GM12878 (cell line): ENCODE results near the gene CUEDC1. TPM values are rescaled to one million over a fixed set of nuclear protein-coding genes. Genes with fewer than 3 reads are reported as not detected.

Experiments
- ATAC-seq: fragments of 200-7000 bp; cut with Tn5 transposase; 3 replicates; pipeline ENCODE4 v1.9.1; 2020; ENCODE audit warnings: mild to moderate bottlenecking, moderate library complexity
- BruUV-seq: library from RNA; stranded (reverse); fragments of 400-500 nt; replicated peaks from 2 replicates; lab custom pipeline; 2021; lab: Mats Ljungman, UMichigan
- CTCF ChIA-PET: fragments of 300-600 bp; sonication (Branson Sonifier 250); formaldehyde crosslinking; extraction: SDS; loops from one replicate; lab custom pipeline; 2021; ENCODE audit warnings: inconsistent platforms; lab: Yijun Ruan, JAX
- POLR2A ChIA-PET: fragments of 350-600 bp; formaldehyde crosslinking; extraction: SDS; loops from one replicate; lab custom pipeline; 2021; ENCODE audit warnings: inconsistent platforms; lab: Charles Lee
- RAD21 ChIA-PET: fragments of 300-600 bp; sonication (Branson Sonifier 250); formaldehyde crosslinking; loops from one replicate; lab custom pipeline; 2023; ENCODE audit warnings: antibody characterized with exemption; ENCODE audit not compliant: unreplicated experiment; lab: Charles Lee
- SMC1A ChIA-PET: fragments of 300-600 bp; sonication (Branson Sonifier 250); formaldehyde crosslinking; loops from one replicate; lab custom pipeline; 2023; ENCODE audit not compliant: unreplicated experiment, uncharacterized antibody; lab: Charles Lee
- DNase-seq: peaks from one replicate; pipeline ENCODE4 v3.0.0-alpha.2; 2011; ENCODE audit warnings: low read depth, low spot score
- FAIRE-seq: peaks from 3 replicates; lab custom pipeline; 2011; peaks lifted over from hg19 to GRCh38; lab: Jason Lieb, UNC
- H2AFZ ChIP-seq: 2 replicates; pipeline ENCODE4 v1.6.0; 2011; ENCODE audit warnings: low read depth, low read length, control low read depth; ENCODE audit not compliant: control insufficient read depth
- H3K27ac ChIP-seq: 2 replicates; pipeline ENCODE4 v1.5.1; 2011; ENCODE audit warnings: control low read depth; ENCODE audit not compliant: control insufficient read depth, insufficient read depth
- H3K27me3 ChIP-seq, 2 experiments: replicated peaks in 1 of 2; 2 replicates each; pipeline versions ENCODE4 v1.6.0 to v1.6.1; 2011; ENCODE audit warnings: low read length in 1 of 2; ENCODE audit not compliant: control insufficient read depth in 2 of 2, insufficient read depth in 2 of 2
- H3K36me3 ChIP-seq, 2 experiments: 2 replicates each; pipeline ENCODE4 v1.5.1; 2011; ENCODE audit warnings: low read length in 1 of 2; ENCODE audit not compliant: control insufficient read depth in 2 of 2, insufficient read depth in 2 of 2
- H3K4me1 ChIP-seq: 2 replicates; pipeline ENCODE4 v1.6.1; 2011; ENCODE audit warnings: mild to moderate bottlenecking, low read length, moderate library complexity, mixed read lengths; ENCODE audit not compliant: control insufficient read depth, insufficient read depth
- H3K4me2 ChIP-seq: 2 replicates; pipeline ENCODE4 v1.6.0; 2011; ENCODE audit warnings: control low read depth; ENCODE audit not compliant: control insufficient read depth, insufficient read depth
- H3K4me3 ChIP-seq: fragments of 200-600 bp; sonication (generic); 2 replicates; pipeline ENCODE4 v1.5.1; 2016
- H3K79me2 ChIP-seq: 2 replicates; pipeline ENCODE4 v1.6.0; 2011; ENCODE audit warnings: low read length; ENCODE audit not compliant: control insufficient read depth, insufficient read depth
- H3K9ac ChIP-seq: 2 replicates; pipeline ENCODE4 v1.8.0; 2011; ENCODE audit warnings: low read length, control low read depth, mixed read lengths; ENCODE audit not compliant: control insufficient read depth, insufficient read depth
- H3K9me3 ChIP-seq: replicated peaks from 3 replicates; pipeline ENCODE4 v1.5.1; 2011; ENCODE audit warnings: mild to moderate bottlenecking, low read length; ENCODE audit not compliant: control insufficient read depth, insufficient read depth
- H4K20me1 ChIP-seq: 2 replicates; pipeline ENCODE4 v1.6.0; 2011; ENCODE audit not compliant: control insufficient read depth, insufficient read depth
- ATF3 ChIP-seq: IDR thresholded peaks from 2 replicates; pipeline ENCODE4 v1.6.1; 2011; ENCODE audit warnings: low read depth, mild to moderate bottlenecking, low read length, moderate library complexity, borderline replicate concordance; ENCODE audit errors: extremely low read depth
- ATF7 ChIP-seq: fragments of 450-650 bp; IDR thresholded peaks from 2 replicates; pipeline ENCODE4 v1.6.1; 2016; ENCODE audit warnings: low read depth, mild to moderate bottlenecking
- BHLHE40 ChIP-seq, 2 experiments: fragments of 450-650 bp in 1 of 2; IDR thresholded peaks; 2 replicates each; pipeline ENCODE4 v1.6.1; 2011 to 2017; ENCODE audit warnings: low read depth in 2 of 2, borderline replicate concordance in 1 of 2, improper control_type of control experiment in 1 of 2, low read length in 1 of 2, mild to moderate bottlenecking in 1 of 2
- CREM ChIP-seq: IDR thresholded peaks from 2 replicates; pipeline ENCODE4 v1.6.1; 2014; ENCODE audit warnings: antibody characterized with exemption, low read depth
- MAX ChIP-seq: IDR thresholded peaks from 2 replicates; pipeline ENCODE4 v1.6.1; 2012; ENCODE audit warnings: low read depth, low read length, improper control_type of control experiment
- MEF2A ChIP-seq: IDR thresholded peaks from 2 replicates; pipeline ENCODE4 v1.6.1; 2011; ENCODE audit warnings: low read depth, mild to moderate bottlenecking, low read length, moderate library complexity; ENCODE audit not compliant: insufficient read depth
- MYC ChIP-seq: IDR thresholded peaks from 2 replicates; pipeline ENCODE4 v1.6.1; 2011; ENCODE audit warnings: mild to moderate bottlenecking, low read length, moderate library complexity, inconsistent platforms; ENCODE audit not compliant: insufficient read depth, insufficient replicate concordance, insufficient read length, severe bottlenecking
- POLR2AphosphoS5 ChIP-seq: IDR thresholded peaks from 2 replicates; pipeline ENCODE4 v1.6.1; 2011; ENCODE audit warnings: mild to moderate bottlenecking, low read length, inconsistent platforms
- RB1 ChIP-seq: fragments of 450-650 bp; formaldehyde crosslinking; IDR thresholded peaks from 2 replicates; pipeline ENCODE4 v1.6.1; 2017; ENCODE audit warnings: mild to moderate bottlenecking, borderline replicate concordance
- RELA ChIP-seq: fragments of 450-650 bp; IDR thresholded peaks from 2 replicates; pipeline ENCODE4 v1.8.0; 2014; ENCODE audit warnings: borderline replicate concordance; ENCODE audit not compliant: partially characterized antibody
- SMARCA5 ChIP-seq: fragments of 450-650 bp; IDR thresholded peaks from 2 replicates; pipeline ENCODE4 v1.6.1; 2017; ENCODE audit warnings: mild to moderate bottlenecking
- SPI1 ChIP-seq: IDR thresholded peaks from 2 replicates; pipeline ENCODE4 v1.6.1; 2011; ENCODE audit warnings: low read depth, mild to moderate bottlenecking, low read length, moderate library complexity, borderline replicate concordance; ENCODE audit not compliant: insufficient read depth
- SRF ChIP-seq, 2 experiments: IDR thresholded peaks; 2 replicates each; pipeline ENCODE4 v1.6.1; 2011; ENCODE audit warnings: low read depth in 2 of 2, low read length in 2 of 2, mild to moderate bottlenecking in 1 of 2, moderate library complexity in 1 of 2
- TCF3 ChIP-seq: IDR thresholded peaks from 2 replicates; pipeline ENCODE4 v1.6.1; 2012; ENCODE audit warnings: low read depth, mild to moderate bottlenecking, low read length, borderline replicate concordance; ENCODE audit not compliant: insufficient read depth
- YY1 ChIP-seq: IDR thresholded peaks from 2 replicates; pipeline ENCODE4 v1.6.1; 2011; ENCODE audit warnings: low read depth, mild to moderate bottlenecking, low read length
- WGBS: methylation state at CpG from one replicate; pipeline ENCODE4 v1.1.6; 2016; ENCODE audit warnings: low lambda C conversion rate; ENCODE audit not compliant: insufficient replicate concordance, insufficient coverage; ENCODE audit errors: missing lambda C conversion rate; 5-methylcytosine and 5-hydroxymethylcytosine counted together
- in situ Hi-C: fragments of 300-500 bp; cut with MboI; formaldehyde crosslinking; loops from 9 replicates; pipeline ENCODE4 v1.14.3; 2018; ENCODE audit warnings: mixed read lengths
- intact Hi-C: fragments of 100-400 bp; cut with micrococcal nuclease; formaldehyde crosslinking; loops from one replicate; pipeline ENCODE4 v1.14.2; 2022; ENCODE audit not compliant: unreplicated experiment
- polyA plus RNA-seq, 11 experiments: library from polyadenylated mRNA; depleted of rRNA in 4 of 11; unstranded in 6 of 11; stranded (reverse) in 5 of 11; fragments of >200 nt; fragmentation: Nextera tagmentation in 4 of 11; fragmentation: Illumina TruSeq in 1 of 11; extraction: Ambion mirVana in 4 of 11; extraction: Trizol in 1 of 11; gene quantifications; 1 replicate in 1 of 11; 2 replicates in 10 of 11; pipeline versions ENCODE4 v1.2.1 to v1.2.3, GENCODE V29; 2011 to 2016; ENCODE audit warnings: inconsistent platforms in 2 of 11, missing spikeins in 2 of 11, low read depth in 1 of 11
- total RNA-seq, 4 experiments: library from RNA; depleted of rRNA in 3 of 4; stranded (reverse); fragments of >200 nt in 3 of 4; fragmentation: Illumina TruSeq in 1 of 4; extraction: Trizol in 1 of 4; gene quantifications; 2 replicates each; pipeline versions ENCODE4 v1.2.1 to v1.2.3, GENCODE V29; 2013 to 2021
- TF ChIP-seq, protein P1 (sequence below): fragments of 150-350 bp; IDR thresholded peaks from 2 replicates; pipeline ENCODE4 v1.6.1; 2014; ENCODE audit warnings: mild to moderate bottlenecking, low read depth, low read length
- TF ChIP-seq, protein P2 (sequence below): IDR thresholded peaks from 2 replicates; pipeline ENCODE4 v1.6.1; 2011; ENCODE audit warnings: borderline replicate concordance, low read depth, mild to moderate bottlenecking, moderate library complexity, mixed read lengths, low read length; ENCODE audit not compliant: insufficient read depth; ENCODE audit errors: extremely low read length

The CUEDC1 gene
- total and polyA plus RNA-seq, 10 of the 15 experiments (the other 5 are each of a cell fraction or from before 2014, with no cell fraction given) = 0.24 to 7.4 (median 1.8) TPM

DNA sequence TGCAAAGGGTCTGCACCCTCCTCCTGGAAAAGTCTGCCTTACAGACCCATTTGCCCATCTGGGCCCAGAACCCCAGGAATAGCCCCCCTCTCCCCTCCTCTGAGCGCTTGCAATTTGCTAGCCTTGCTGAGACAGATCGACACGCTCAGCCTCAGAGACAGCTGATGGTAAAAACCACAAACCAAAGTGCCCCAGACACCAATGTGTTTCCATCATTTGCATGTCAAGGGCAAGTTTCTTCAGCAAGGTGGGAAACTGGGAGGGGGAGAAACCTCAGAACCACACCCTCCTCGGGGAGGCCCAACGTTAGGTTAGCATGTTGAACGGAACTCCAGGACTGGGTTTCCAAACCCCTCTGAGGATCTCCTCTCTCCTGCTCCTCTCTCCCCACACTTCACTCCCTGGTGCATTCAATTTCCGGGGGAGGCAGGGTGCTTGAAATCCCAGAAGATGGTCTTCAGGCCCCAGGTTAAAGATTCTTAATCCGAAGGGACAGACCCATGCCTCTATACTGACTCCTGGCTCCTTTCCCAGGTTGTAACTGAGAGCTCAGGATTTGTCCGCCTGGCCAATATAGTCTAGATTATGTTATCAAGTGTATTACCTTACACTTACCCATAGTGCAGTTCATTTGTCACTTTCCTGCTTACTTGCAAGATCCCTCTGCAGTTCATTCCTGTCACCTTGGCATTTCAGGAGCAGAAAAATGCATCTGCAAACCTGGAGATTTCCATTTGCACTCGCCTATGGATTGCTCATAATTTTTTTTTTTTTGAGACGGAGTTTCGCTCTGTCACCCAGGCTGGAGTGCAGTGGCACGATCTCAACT is 1.3 kb upstream of the CUEDC1 start:
- Histone ChIP-seq H3K79me2 (no peaks in the 10 kb centered on the region), H3K9me3 (no peaks in the 10 kb centered on the region), H2AFZ (no peak overlapping the region), H3K4me1 (peaks cover 15% of the 10 kb centered on the region), H3K9ac (no peak overlapping the region), H3K4me3 (peak overlapping the region; percentile 74; the same call in 1 of the 2 replicates), H3K4me2 (peak overlapping the region; percentile 65), H3K36me3 (no peaks in the 10 kb centered on the region), H3K27ac (no peak overlapping the region), H4K20me1 (peaks cover 7% of the 10 kb centered on the region; the same call in 1 of the 2 replicates), H3K27me3 (peaks cover 0 to 2% of the 10 kb centered on the region in 2 experiments; a peak in 3 of 4 replicates)
- peak; percentile 99 for FAIRE-seq
- 24% methylated on average over 13 of the region's 13 CpGs for WGBS
- no TSS peak for BruUV-seq
- DNase-seq = peak; percentile 62
- ChIA-PET SMC1A (interaction anchor here (0.7 to 2.1 kb wide), 13 partner anchors 9 to 105 kb away, joined by 3 to 15 read pairs (median 6); no protein-coding TSS in a partner anchor), POLR2A (interaction anchor here (0.6 to 1.6 kb wide), 3 partner anchors 20 to 43 kb away, joined by 3 to 5 read pairs (median 4); no protein-coding TSS in a partner anchor), RAD21 (interaction anchor here (0.9 to 4.9 kb wide), 12 partner anchors 10 to 98 kb away, joined by 3 to 38 read pairs (median 6); partner anchors contain the start of gene VEZF1), CTCF (interaction anchor here (0.6 to 1.5 kb wide), 16 partner anchors 9 to 98 kb away, joined by 3 to 9 read pairs (median 4); no protein-coding TSS in a partner anchor)
- in situ Hi-C loops = no loop called here
- intact Hi-C loops = no loop called here
- peak; percentile 86 for ATAC-seq
- TF ChIP-seq RELA (no peak), YY1 (no peak), MAX (peak; percentile 16; the same call in 1 of the 2 replicates), MEF2A (no peak), ATF3 (no peak), TCF3 (no peak), ATF7 (0 out of 2 replicates have a peak, but pooled peaks have one; percentile 19), SMARCA5 (no peak), BHLHE40 (IDR thresholded peaks at IDR 0.05; ENCODE audit: borderline replicate concordance in 1 of 2, low read depth in 2 of 2, low read length in 1 of 2) (peak; percentile 57 to 65; a peak in 3 of 4 replicates), SRF (IDR thresholded peaks at IDR 0.05; ENCODE audit: low read depth in 2 of 2, low read length in 2 of 2) (no peak), CREM (0 out of 2 replicates have a peak, but pooled peaks have one; percentile 30), POLR2AphosphoS5 (no peak), MYC (no peak), SPI1 (no peak), RB1 (no peak)
- TF ChIP-seq, protein P1, sequence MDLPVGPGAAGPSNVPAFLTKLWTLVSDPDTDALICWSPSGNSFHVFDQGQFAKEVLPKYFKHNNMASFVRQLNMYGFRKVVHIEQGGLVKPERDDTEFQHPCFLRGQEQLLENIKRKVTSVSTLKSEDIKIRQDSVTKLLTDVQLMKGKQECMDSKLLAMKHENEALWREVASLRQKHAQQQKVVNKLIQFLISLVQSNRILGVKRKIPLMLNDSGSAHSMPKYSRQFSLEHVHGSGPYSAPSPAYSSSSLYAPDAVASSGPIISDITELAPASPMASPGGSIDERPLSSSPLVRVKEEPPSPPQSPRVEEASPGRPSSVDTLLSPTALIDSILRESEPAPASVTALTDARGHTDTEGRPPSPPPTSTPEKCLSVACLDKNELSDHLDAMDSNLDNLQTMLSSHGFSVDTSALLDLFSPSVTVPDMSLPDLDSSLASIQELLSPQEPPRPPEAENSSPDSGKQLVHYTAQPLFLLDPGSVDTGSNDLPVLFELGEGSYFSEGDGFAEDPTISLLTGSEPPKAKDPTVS = no peak
- TF ChIP-seq, protein P2, sequence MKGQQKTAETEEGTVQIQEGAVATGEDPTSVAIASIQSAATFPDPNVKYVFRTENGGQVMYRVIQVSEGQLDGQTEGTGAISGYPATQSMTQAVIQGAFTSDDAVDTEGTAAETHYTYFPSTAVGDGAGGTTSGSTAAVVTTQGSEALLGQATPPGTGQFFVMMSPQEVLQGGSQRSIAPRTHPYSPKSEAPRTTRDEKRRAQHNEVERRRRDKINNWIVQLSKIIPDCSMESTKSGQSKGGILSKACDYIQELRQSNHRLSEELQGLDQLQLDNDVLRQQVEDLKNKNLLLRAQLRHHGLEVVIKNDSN = no peak
